Measurements from ENCODE around the gene YIPF5. TPM values are rescaled to one million over a fixed set of nuclear protein-coding genes. Genes with fewer than 3 reads are reported as not detected.
A peak's percentile ranks its signal among the peaks of the same experiment; 100 is the strongest.

The YIPF5 gene
- total and polyA plus RNA-seq, 8 donors: 5.6 to 41.6 (median 31.6) TPM

GRCh38 chr5:144189800-144190429, 19.5 kb upstream of the YIPF5 start:
- Histone ChIP-seq H3K27ac (peak overlapping the region in 1 of 4 donors; percentile 20), H3K36me3 (no peaks in the 10 kb centered on the region), H3K9me3 (no peaks in the 10 kb centered on the region), H3K4me3 (no peak overlapping the region), H3K27me3 (no peaks in the 10 kb centered on the region), H3K4me1 (peaks cover 0 to 9% (median 0%) of the 10 kb centered on the region in 3 donors)
- TF ChIP-seq CTCF (IDR thresholded peaks at IDR 0.05): no peak
- FAIRE-seq (no peak), DNase-seq (no peak), ATAC-seq (peak in 3 of 4 donors; percentile 36 to 49 (median 44))
- intact Hi-C loops (cut with DNase I): no loop called here
- WGBS, 2 donors: 72% methylated on average over 10 of the region's 10 CpGs

GRCh38 chr5:144187699-144188294, 17.3 kb upstream of the YIPF5 start:
- H3K4me1 ChIP-seq: peaks cover 0 to 9% (median 0%) of the 10 kb centered on the region in 3 donors
- H3K9me3 ChIP-seq: no peaks in the 10 kb centered on the region
- no peaks in the 10 kb centered on the region for H3K36me3 ChIP-seq
- no peak for TF ChIP-seq CTCF (IDR thresholded peaks at IDR 0.05)
- peak in 3 of 4 donors; percentile 71 to 79 (median 73) for ATAC-seq
- peak overlapping the region in 2 of 4 donors; percentile 18 to 19 for H3K27ac ChIP-seq
- peak; percentile 26 for FAIRE-seq
- peak in 1 of 6 donors; percentile 54 for DNase-seq
- no peaks in the 10 kb centered on the region for H3K27me3 ChIP-seq
- no peak overlapping the region for H3K4me3 ChIP-seq
- WGBS, 2 donors: 2 to 3% methylated on average over 2 of the region's 2 CpGs
- intact Hi-C loops (cut with DNase I): no loop called here

- no peak overlapping the region for H3K27ac ChIP-seq
- H3K4me3 ChIP-seq: no peak overlapping the region
- no peaks in the 10 kb centered on the region for H3K36me3 ChIP-seq
- H3K4me1 ChIP-seq: peaks cover 0 to 9% (median 0%) of the 10 kb centered on the region in 3 donors
- DNase-seq (no peak), FAIRE-seq (peak; percentile 37), ATAC-seq (peak in 3 of 4 donors; percentile 34 to 66 (median 39))
- H3K27me3 ChIP-seq: no peaks in the 10 kb centered on the region
- TF ChIP-seq CTCF (IDR thresholded peaks at IDR 0.05): peak; percentile 2 to 65 (median 61)
- no peaks in the 10 kb centered on the region for H3K9me3 ChIP-seq
- WGBS, 2 donors: 9% methylated on average over 4 of the region's 4 CpGs
- intact Hi-C loops (cut with DNase I): no loop called here
Measured at GRCh38 chr5:144183254-144183889, 12.9 kb upstream of the YIPF5 start.

GRCh38 chr5:144179226-144179625, 8.8 kb upstream of the YIPF5 start:
- Histone ChIP-seq H3K36me3 (no peaks in the 10 kb centered on the region), H3K9me3 (no peaks in the 10 kb centered on the region), H3K27me3 (no peaks in the 10 kb centered on the region), H3K4me3 (no peak overlapping the region), H3K27ac (no peak overlapping the region), H3K4me1 (no peaks in the 10 kb centered on the region)
- FAIRE-seq: no peak
- intact Hi-C loops (cut with DNase I): no loop called here
- 90 to 96% methylated on average over 1 of the region's 1 CpG for WGBS, 2 donors
- ATAC-seq: no peak
- no peak for DNase-seq
- TF ChIP-seq CTCF (IDR thresholded peaks at IDR 0.05): no peak
